A549 (cell line): ENCODE measurements around the gene ZSWIM5. TPM values are rescaled to one million over a fixed set of nuclear protein-coding genes. Genes with fewer than 3 reads are reported as not detected.

Experiments used
- ATAC-seq, 2 experiments: fragments of 200-7000 bp in 1 of 2; fragments of >200 bp in 1 of 2; cut with Nextera tagmentation in 1 of 2; cut with Tn5 transposase in 1 of 2; 3 replicates each; pipeline versions ENCODE4 v1.8.0 to v1.9.1; 2018 to 2020; ENCODE audit warnings: mild to moderate bottlenecking in 1 of 2, moderate library complexity in 1 of 2
- CTCF ChIA-PET: fragments of 300-600 bp; sonication (Branson Sonifier 250); formaldehyde crosslinking; extraction: SDS; loops from one replicate; lab custom pipeline; 2021; ENCODE audit warnings: antibody characterized with exemption, inconsistent platforms; lab: Yijun Ruan, JAX
- POLR2A ChIA-PET: fragments of 350-600 bp; formaldehyde crosslinking; extraction: SDS; loops from one replicate; lab custom pipeline; 2021; ENCODE audit warnings: antibody characterized with exemption, inconsistent platforms; lab: Yijun Ruan, JAX
- DNase-seq, 2 experiments: peaks; one replicate each; pipeline versions ENCODE4 v3.0.0 to v3.0.0-alpha.2; 2011 to 2016; ENCODE audit warnings: low read depth in 1 of 2, low spot score in 1 of 2
- FAIRE-seq: peaks from 2 replicates; lab custom pipeline; 2011; peaks lifted over from hg19 to GRCh38; lab: Jason Lieb, UNC
- H3K27ac ChIP-seq, 2 experiments: fragments of >200 bp; sonication (Bioruptor Twin); formaldehyde crosslinking; 3 replicates each; pipeline ENCODE4 v1.5.1; 2016 to 2017
- H3K4me1 ChIP-seq: fragments of >200 bp; sonication (Bioruptor Twin); formaldehyde crosslinking; 3 replicates; pipeline ENCODE4 v1.6.1; 2016
- H3K4me2 ChIP-seq: fragments of >200 bp; sonication (Bioruptor Twin); formaldehyde crosslinking; 3 replicates; pipeline ENCODE4 v1.6.1; 2016
- H3K4me3 ChIP-seq: fragments of >200 bp; sonication (Bioruptor Twin); formaldehyde crosslinking; 3 replicates; pipeline ENCODE4 v1.5.1; 2016
- H3K9me3 ChIP-seq: fragments of >200 bp; sonication (Bioruptor Twin); formaldehyde crosslinking; 3 replicates; pipeline ENCODE4 v1.6.1; 2016
- CEBPB ChIP-seq, 2 experiments: fragments of >200 bp in 1 of 2; sonication (Bioruptor Twin) in 1 of 2; formaldehyde crosslinking in 1 of 2; IDR thresholded peaks; 2 replicates each; pipeline ENCODE4 v1.6.1; 2012 to 2016
- EHMT2 ChIP-seq: fragments of 200-600 bp; sonication (generic); IDR thresholded peaks from 2 replicates; pipeline ENCODE4 v1.6.1; 2016; ENCODE audit warnings: antibody characterized with exemption, low read depth, mild to moderate bottlenecking, moderate library complexity
- EP300 ChIP-seq, 2 experiments: fragments of >200 bp; sonication (Bioruptor Twin); formaldehyde crosslinking; IDR thresholded peaks; 2 replicates in 1 of 2; 3 replicates in 1 of 2; pipeline ENCODE4 v1.6.1; 2016 to 2017
- FOSB ChIP-seq: fragments of 250-450 bp; sonication (Bioruptor Pico); IDR thresholded peaks from 2 replicates; pipeline ENCODE4 v1.5.0; 2020; ENCODE audit warnings: mild to moderate bottlenecking, moderate library complexity
- FOSL2 ChIP-seq, 2 experiments: fragments of 450-650 bp in 1 of 2; fragments of >200 bp in 1 of 2; sonication (Bioruptor Twin) in 1 of 2; formaldehyde crosslinking; IDR thresholded peaks; 2 replicates each; pipeline versions ENCODE4 v1.5.0 to v1.6.1; 2016 to 2020; ENCODE audit warnings: mild to moderate bottlenecking in 1 of 2, moderate library complexity in 1 of 2
- GATA3 ChIP-seq: IDR thresholded peaks from 2 replicates; pipeline ENCODE4 v1.6.1; 2012; ENCODE audit warnings: borderline replicate concordance
- KDM5A ChIP-seq: fragments of 200-600 bp; sonication (generic); IDR thresholded peaks from 2 replicates; pipeline ENCODE4 v1.6.1; 2016; ENCODE audit warnings: antibody characterized with exemption, mild to moderate bottlenecking
- MAFK ChIP-seq: fragments of 450-650 bp; IDR thresholded peaks from 2 replicates; pipeline ENCODE4 v1.6.1; 2014; ENCODE audit not compliant: partially characterized antibody
- MYC ChIP-seq: IDR thresholded peaks from 2 replicates; pipeline ENCODE4 v1.6.1; 2012; ENCODE audit warnings: mild to moderate bottlenecking, inconsistent platforms, low read length, improper control_type of control experiment, borderline replicate concordance
- POLR2A ChIP-seq: IDR thresholded peaks from 2 replicates; pipeline ENCODE4 v1.6.1; 2012; ENCODE audit warnings: mild to moderate bottlenecking, low read length
- RCOR1 ChIP-seq: fragments of 150-350 bp; IDR thresholded peaks from 2 replicates; pipeline ENCODE4 v1.6.1; 2014; ENCODE audit warnings: antibody characterized with exemption, low read length, low read depth
- RNF2 ChIP-seq: fragments of 200-600 bp; sonication (generic); IDR thresholded peaks from 2 replicates; pipeline ENCODE4 v1.6.1; 2016; ENCODE audit warnings: low read depth, mild to moderate bottlenecking, antibody characterized with exemption, moderate library complexity, borderline replicate concordance
- SMC3 ChIP-seq: fragments of >200 bp; sonication (Bioruptor Twin); formaldehyde crosslinking; IDR thresholded peaks from 3 replicates; pipeline ENCODE4 v1.6.1; 2018; ENCODE audit warnings: inconsistent platforms
- TP53 ChIP-seq: fragments of 250-450 bp; sonication (Bioruptor Pico); IDR thresholded peaks from 2 replicates; pipeline ENCODE4 v1.5.0; 2021; ENCODE audit warnings: mild to moderate bottlenecking, moderate library complexity
- WGBS: methylation state at CpG from one replicate; pipeline ENCODE4 v1.1.6; 2017; ENCODE audit errors: missing lambda C conversion rate; 5-methylcytosine and 5-hydroxymethylcytosine counted together
- polyA plus RNA-seq, 4 experiments: library from polyadenylated mRNA; depleted of rRNA in 3 of 4; stranded (reverse); fragments of >200 nt; fragmentation: RNase III in 1 of 4; extraction: RNeasy Plus Mini Kit Qiagen cat#74134 plus additional on column Dnase treatment in 1 of 4; gene quantifications; 2 replicates in 3 of 4; 3 replicates in 1 of 4; pipeline ENCODE4 v1.2.3, GENCODE V29; 2011 to 2017
- TF ChIP-seq, protein P1 (sequence below): fragments of >200 bp; sonication (Bioruptor Twin); formaldehyde crosslinking; IDR thresholded peaks from 3 replicates; pipeline ENCODE4 v1.5.1; 2016
- TF ChIP-seq, protein P2 (sequence below): fragments of 200-600 bp; sonication (generic); IDR thresholded peaks from 2 replicates; pipeline ENCODE4 v1.6.1; 2016; ENCODE audit warnings: antibody characterized with exemption, mild to moderate bottlenecking, moderate library complexity
- TF ChIP-seq, protein P3 (sequence below): fragments of >200 bp; sonication (Bioruptor Twin); formaldehyde crosslinking; IDR thresholded peaks from 3 replicates; pipeline ENCODE4 v1.6.1; 2016

Gene ZSWIM5
- polyA plus RNA-seq, 2 of the 4 experiments (the other 2 are of a cell fraction): 0.52 to 1.3 TPM

DNA sequence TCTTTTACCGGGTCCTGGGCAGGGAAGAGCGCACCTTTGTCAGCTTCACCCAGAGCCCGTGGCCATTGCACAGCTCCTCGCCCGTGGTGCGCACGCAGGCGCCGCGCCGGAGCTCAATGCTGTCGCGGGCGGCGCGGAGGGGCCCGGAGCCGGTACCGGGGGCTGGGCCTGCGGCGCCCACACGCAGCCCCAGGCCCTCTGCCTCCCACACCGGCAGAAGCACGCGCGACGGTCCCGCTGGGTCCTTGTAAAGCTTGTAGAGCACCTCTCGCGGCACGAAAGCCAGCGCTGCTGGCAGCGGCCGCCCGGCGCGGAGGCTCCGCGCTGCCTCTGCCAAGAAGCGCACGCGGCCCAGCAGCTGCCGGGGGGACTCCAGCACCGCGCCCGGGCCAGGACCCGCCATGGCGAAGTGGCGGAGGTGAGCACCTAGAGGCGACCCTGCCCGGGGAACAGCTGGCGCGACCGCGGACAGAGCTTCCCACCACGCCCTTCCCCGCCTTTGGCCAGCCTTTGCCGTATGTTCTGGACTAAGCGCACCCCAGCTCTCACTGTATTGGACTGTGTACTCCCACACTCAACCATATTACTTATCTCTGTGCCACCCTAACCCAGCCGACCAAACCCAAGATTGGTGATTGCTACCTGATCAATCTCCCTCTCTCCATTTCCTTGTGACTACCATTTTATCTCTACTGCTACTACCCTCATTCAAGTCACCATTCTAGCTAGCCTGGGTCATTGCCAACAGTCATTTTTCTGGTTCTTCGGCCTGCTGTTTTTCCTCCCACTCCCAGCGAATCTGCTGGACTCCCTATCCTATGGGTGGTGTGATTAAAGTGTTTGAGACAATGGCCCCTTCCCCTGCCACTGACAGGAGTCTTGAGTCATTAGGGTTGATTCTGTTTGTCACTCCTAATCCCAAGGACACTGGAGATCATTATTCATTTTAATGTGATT is 195.3 kb downstream of the ZSWIM5 start, which contains the start of gene HECTD3 (continued):
- TF ChIP-seq KDM5A (no peak), POLR2A (peak; percentile 51), GATA3 (no peak)
- TF ChIP-seq, protein P1, sequence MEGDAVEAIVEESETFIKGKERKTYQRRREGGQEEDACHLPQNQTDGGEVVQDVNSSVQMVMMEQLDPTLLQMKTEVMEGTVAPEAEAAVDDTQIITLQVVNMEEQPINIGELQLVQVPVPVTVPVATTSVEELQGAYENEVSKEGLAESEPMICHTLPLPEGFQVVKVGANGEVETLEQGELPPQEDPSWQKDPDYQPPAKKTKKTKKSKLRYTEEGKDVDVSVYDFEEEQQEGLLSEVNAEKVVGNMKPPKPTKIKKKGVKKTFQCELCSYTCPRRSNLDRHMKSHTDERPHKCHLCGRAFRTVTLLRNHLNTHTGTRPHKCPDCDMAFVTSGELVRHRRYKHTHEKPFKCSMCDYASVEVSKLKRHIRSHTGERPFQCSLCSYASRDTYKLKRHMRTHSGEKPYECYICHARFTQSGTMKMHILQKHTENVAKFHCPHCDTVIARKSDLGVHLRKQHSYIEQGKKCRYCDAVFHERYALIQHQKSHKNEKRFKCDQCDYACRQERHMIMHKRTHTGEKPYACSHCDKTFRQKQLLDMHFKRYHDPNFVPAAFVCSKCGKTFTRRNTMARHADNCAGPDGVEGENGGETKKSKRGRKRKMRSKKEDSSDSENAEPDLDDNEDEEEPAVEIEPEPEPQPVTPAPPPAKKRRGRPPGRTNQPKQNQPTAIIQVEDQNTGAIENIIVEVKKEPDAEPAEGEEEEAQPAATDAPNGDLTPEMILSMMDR: no peak

DNA sequence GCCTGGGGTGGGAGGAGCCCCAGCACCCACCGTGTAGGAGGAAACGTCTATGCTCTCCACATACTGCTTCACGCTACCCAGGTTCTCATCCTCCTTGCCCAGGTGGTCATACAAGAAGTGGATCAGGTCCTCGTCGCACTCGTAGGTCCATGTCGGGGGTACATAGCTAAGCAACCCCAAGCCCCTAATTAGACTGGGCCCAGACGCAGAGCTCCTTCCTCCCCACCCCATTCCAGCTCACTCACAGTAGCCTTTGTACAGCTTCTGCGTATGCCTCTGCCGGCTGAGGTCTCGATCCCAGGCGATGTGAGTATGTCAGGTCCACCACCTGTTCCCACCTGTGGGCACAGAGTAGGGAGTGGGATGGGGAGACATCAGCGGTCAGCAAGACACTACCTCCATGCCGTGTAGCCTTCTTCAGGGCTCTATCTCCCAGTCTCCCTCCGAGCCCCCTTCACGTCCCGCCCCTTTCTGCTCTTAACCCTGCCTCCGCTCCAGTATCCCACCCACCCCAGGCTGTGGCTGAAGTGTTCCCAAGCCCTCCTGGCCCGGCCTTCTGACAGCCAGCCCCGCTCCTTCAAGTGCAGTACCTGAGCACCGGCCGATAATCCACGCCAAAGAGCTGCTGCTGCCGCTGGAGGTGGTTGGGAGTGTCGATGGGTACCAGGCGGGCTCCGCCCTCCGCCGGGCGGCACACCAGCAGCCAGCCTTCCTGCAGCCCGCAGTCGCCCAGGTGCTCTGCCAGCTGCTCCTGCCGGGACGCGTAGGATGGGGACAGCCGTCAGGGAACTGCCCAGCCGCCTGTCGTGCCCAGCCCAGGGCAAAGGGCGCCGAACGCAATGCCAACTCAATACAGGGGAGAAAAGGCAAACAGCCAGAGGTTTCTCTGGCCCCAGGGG is 196.2 kb downstream of the ZSWIM5 start:
- Histone ChIP-seq H3K27ac (peak overlapping the region; percentile 67 to 93), H3K4me1 (peaks cover 8% of the 10 kb centered on the region; the same call in 2 of the 3 replicates), H3K4me2 (peak overlapping the region; percentile 90), H3K4me3 (peak overlapping the region; percentile 97), H3K9me3 (no peaks in the 10 kb centered on the region)
- peak in 1 of 2 experiments; percentile 19; a peak in 4 of 6 replicates for ATAC-seq
- CTCF ChIA-PET: interaction anchor here (0.6 to 20.8 kb wide), 10 partner anchors 8 to 500 kb away, joined by 3 to 488 read pairs (median 3); partner anchors contain the start of gene EIF2B3
- 45% methylated on average over 23 of the region's 41 CpGs for WGBS
- no peak for TF ChIP-seq TP53
- TF ChIP-seq, protein P2, sequence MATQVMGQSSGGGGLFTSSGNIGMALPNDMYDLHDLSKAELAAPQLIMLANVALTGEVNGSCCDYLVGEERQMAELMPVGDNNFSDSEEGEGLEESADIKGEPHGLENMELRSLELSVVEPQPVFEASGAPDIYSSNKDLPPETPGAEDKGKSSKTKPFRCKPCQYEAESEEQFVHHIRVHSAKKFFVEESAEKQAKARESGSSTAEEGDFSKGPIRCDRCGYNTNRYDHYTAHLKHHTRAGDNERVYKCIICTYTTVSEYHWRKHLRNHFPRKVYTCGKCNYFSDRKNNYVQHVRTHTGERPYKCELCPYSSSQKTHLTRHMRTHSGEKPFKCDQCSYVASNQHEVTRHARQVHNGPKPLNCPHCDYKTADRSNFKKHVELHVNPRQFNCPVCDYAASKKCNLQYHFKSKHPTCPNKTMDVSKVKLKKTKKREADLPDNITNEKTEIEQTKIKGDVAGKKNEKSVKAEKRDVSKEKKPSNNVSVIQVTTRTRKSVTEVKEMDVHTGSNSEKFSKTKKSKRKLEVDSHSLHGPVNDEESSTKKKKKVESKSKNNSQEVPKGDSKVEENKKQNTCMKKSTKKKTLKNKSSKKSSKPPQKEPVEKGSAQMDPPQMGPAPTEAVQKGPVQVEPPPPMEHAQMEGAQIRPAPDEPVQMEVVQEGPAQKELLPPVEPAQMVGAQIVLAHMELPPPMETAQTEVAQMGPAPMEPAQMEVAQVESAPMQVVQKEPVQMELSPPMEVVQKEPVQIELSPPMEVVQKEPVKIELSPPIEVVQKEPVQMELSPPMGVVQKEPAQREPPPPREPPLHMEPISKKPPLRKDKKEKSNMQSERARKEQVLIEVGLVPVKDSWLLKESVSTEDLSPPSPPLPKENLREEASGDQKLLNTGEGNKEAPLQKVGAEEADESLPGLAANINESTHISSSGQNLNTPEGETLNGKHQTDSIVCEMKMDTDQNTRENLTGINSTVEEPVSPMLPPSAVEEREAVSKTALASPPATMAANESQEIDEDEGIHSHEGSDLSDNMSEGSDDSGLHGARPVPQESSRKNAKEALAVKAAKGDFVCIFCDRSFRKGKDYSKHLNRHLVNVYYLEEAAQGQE: no peak
- TF ChIP-seq EHMT2: no peak
- no peak for TF ChIP-seq FOSB (CRISPR knock-in tag)
- TF ChIP-seq RNF2: no peak
- no peak for TF ChIP-seq EP300 (IDR thresholded peaks at IDR 0.05)
- TF ChIP-seq SMC3: no peak
- TF ChIP-seq FOSL2 (IDR thresholded peaks at IDR 0.05): no peak
- TF ChIP-seq FOSL2 (CRISPR knock-in tag; IDR thresholded peaks at IDR 0.05): no peak
- TF ChIP-seq, protein P3, sequence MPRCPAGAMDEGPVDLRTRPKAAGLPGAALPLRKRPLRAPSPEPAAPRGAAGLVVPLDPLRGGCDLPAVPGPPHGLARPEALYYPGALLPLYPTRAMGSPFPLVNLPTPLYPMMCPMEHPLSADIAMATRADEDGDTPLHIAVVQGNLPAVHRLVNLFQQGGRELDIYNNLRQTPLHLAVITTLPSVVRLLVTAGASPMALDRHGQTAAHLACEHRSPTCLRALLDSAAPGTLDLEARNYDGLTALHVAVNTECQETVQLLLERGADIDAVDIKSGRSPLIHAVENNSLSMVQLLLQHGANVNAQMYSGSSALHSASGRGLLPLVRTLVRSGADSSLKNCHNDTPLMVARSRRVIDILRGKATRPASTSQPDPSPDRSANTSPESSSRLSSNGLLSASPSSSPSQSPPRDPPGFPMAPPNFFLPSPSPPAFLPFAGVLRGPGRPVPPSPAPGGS: no peak
- no peak for TF ChIP-seq MAFK
- no peak for TF ChIP-seq CEBPB (IDR thresholded peaks at IDR 0.05)
- TF ChIP-seq RCOR1: no peak
- TF ChIP-seq MYC: no peak
- no peak for TF ChIP-seq GATA3
- no peak for FAIRE-seq
- peak in 1 of 2 experiments; percentile 19 for DNase-seq
- POLR2A ChIA-PET: interaction anchor here (0.6 to 3.4 kb wide), 8 partner anchors 23 to 481 kb away, joined by 4 to 57 read pairs (median 8); partner anchors contain the start of genes EIF2B3, MUTYH, PLK3 and RPS8
